GM18867 (cell line): ENCODE measurements around the gene STX18.

Experiments used
- ATAC-seq: cut with Tn5 transposase; IDR thresholded peaks from one replicate; pipeline ENCODE4 v1.9.1; 2021; ENCODE audit warnings: mild to moderate bottlenecking, moderate library complexity; ENCODE audit not compliant: unreplicated experiment

Gene STX18

DNA sequence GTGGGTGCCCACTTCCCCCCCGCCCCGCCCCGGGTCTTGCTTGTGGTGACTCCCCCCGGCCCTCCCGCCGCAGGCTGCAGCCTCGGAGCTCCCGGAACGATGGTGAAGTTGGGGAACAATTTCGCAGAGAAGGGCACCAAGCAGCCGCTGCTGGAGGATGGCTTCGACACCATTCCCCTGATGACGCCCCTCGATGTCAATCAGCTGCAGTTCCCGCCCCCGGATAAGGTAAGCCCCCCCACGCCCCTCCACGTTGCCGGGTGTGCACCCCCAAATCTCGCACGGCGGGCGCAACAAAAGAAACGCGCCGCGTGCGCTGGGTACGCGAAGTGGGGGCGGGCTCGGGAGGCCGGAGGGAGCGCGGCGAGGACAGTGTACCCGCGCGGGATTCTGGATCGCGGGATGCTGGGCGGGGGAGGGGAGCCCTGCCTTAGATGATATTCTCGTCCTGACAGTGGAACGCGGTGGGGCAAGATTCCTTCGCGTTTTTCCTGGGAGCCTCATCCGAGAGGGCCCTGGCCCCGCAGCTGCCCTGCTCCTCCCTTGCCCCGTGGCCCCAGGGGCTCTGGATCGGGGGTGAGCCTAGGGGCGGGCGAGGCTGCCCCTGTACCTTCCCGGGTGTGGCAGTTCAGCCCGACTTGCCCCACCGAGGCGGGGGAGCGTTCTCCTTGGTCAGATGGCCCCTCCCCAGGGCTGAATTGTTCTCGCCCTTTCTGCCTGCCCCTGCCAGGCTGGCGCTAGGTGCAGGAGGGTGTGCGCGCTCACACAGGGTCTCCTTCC is 154.1 kb downstream of the STX18 start:
- ATAC-seq, result no peak

DNA sequence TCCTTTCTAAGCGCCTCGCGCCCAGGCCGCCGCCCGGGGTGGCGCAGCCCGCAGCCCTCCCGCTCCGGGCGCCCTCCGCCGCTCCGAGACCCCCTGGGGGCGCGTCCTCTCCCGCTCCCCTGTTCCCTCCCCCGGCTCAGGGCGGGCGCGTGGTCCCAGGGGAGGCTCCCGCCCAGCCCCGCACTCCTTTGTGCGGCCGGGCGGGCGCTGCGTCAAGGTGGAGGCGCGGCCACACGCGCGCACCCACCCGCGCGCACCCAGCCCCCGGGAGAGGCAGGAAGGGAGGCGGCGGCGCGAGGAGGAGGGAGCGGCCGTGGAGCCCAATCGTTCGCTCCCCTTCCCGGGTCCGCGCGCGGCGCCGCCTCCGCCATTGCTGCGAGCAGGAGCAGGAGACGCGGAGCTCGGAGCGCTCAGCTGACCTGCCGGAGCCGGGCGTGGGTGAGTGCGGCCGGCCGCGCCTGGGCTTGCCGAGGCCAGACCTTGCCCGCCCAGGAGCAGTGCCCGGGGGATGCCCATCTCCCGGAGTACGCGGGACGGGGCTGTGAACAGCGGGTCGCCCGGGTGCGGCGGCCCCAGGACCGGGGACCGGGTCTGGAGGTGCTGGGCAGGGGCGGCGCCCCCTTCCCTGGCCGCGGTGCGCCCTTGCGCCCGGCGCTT is 155.0 kb downstream of the STX18 start, which contains the start of gene NSG1:
Gene NSG1 (plus strand): TSS at position 367 of the 657 bp plus-strand sequence. CDS start 528 bp downstream, outside the sequence.
- ATAC-seq, result no peak

DNA sequence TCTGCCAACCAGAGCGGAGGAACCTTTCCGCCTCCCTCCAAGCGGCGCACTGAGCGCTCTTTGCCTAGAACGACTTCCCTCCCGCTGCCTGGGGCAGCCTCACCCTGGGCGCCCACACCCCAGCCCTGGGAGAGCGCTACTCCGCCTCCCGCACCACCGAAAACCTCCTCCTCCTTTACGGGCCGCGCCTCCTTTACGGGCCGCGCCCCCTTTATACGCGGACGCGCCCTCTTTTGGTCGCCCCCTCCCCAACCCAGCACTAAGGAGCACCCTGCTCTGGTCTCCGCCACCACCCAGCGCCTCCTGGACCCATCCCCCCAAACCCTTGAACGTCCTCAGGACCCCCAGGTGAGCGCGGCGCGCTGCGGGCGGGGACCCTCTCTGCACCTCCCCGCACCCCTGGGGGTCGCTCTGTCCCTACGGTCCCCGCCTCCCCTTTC is 155.5 kb downstream of the STX18 start:
- ATAC-seq, result no peak

DNA sequence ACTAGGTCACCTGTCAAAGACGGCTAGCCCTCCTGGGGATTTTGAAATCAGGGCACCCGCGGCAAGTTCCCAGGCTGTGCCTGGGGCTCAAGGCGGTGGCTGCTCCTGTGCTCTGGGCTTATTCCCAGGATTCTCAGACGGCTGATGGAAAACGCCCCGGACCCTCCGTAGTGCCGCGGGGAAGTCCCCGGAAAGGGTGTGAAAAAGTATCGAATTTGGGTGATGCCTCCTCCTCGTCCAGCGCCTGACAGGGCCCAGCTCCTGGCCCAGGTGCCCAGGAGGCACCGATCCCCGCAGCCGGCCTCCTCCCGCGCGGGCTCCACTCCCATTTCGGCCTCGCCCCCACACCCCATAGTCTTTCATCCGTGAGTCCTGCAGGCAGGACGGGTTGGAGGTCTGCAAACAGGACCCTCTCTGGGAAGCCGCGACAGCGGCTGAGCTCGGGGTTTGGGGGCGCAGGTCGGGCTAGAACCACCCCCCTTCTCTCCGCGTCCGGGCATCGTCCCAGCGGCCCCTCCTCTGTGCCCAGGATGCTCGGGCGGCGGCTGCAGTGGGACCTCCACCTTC is 156.0 kb downstream of the STX18 start:
- no peak for ATAC-seq

DNA sequence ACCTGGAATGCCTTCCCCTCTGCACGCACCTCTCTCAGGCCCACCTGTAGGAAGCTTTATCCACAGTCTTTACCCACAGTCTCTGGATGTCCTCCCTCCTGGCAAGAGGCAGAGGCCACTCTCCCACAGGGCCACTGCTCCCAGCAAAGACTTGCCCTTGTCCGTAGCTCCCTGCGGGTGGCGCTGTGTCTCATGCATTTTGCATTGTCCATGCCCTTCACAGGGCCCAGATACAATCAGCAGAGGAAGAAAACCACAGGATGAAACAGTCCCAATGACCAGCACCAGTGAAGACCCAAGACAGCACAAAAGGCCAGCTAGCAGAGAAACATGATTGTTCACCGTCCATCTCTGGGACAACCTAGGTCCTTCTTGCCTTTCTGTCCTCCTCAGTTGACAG is 157.0 kb downstream of the STX18 start:
- no peak for ATAC-seq

DNA sequence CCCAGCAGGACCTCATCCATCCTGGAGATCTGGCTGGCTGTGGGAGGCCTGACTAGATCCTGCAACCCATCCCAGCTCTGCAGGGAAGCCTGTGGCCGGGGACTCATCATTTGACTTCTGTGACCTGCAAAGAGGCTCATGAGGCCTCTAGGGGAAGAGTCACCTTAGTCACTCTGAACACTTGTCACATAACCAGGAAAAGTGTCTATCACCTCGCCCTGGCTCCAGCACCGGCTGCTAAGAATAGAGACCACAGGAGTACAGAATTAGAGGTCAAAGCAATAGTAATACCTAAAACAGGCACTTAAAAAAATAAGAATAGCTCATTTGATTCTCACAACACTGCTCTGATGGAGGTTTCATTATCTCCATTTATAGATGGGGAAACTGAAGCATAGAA is 158.8 kb downstream of the STX18 start:
- no peak for ATAC-seq

DNA sequence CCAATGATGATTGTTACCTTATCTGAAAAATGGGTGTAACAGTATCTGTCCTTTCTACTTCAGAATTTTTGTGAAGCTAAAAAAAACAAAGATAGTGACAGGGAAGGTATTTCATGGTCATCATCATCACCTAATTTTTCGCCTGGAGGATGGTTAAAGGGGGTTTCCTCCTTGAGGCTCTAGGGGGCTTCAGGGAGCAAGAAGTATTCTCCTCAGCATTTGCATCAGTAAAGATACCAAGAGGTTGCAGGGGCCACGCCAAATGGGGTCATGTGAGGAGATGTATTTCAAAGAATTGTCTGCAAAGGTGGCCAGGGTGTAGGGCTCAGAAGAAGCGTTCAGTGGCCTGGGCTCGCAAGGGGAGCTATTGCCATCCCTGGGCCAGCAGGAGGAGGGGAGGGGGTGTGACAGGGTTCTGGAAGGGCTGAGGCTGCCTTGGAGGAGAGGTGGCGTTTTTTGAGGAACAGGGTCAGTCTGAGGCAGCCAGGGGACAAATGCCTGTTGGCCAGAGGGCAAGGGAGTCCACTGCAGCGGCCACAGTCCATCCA is 162.2 kb downstream of the STX18 start:
- ATAC-seq, result no peak

DNA sequence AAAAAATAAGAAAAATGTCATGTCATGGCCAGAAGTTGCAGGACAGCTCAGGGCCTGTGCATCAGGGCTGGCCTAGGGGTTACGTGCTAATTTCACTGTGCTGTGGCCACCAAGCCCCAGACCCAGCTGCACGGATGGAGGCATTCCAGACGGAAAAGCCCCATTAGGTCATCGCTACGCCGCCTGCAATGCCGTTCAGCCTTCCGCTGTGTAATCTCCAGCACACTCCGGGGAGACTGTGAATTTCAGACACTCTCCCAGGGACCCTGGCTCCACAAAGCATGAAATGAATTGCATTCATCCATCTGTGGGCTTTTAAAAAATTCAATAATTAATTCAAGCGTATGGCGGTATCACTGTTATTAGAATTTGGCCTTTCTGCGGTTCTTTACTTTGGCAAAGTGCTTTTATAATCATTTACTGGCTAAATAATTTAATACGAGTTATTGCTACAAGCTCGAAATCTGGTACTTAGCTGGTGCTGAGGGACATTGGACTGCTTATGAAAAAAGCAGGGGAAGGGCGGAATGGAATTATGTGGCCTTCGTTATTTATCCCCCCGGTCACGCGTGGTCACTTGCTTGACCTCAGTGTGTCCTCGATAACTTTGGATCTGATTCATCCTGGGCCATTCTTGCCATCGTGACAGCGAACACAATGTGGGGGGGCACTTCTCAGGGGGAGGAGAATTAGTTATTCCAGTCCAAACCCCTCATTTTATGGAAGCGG is 164.0 kb downstream of the STX18 start:
- no peak for ATAC-seq

DNA sequence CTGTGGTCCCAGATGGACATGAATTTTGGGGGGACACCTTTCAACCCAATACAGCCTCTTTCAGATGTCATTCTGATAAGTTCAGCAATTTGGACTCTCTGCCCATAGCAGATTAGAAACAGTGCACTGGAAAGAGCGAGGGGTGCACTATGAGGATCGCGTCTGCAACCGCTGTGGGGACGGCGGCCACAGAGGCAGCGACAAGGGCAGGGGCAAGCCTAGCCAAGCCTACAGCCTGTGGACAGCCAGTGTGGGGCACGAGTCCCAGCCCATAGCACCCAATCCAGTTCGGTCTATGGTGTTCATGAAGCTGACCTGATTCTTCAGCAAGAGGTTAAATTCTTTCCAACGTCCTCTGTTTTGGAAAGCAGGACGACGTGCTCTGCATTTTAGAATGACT is 164.7 kb downstream of the STX18 start:
- no peak for ATAC-seq

DNA sequence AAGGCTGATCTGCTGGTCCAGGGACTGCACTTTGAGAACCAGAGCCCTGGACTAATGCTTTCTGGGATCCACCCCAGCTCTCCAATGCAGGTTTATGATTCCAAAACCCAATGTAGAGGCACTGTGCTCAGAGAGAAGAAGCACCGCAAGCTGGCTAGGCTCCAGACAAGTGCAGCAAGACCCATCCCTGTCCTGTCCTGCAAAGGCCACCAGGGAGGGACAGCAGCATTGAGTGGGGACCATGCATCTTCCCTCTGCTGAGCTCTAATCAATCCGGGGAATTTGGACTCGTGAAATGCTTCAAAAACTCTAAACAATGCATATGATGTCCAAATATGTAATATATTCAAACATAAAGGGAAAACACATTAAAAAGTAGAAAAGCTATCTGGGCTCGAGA is 165.8 kb downstream of the STX18 start:
- ATAC-seq, result no peak

DNA sequence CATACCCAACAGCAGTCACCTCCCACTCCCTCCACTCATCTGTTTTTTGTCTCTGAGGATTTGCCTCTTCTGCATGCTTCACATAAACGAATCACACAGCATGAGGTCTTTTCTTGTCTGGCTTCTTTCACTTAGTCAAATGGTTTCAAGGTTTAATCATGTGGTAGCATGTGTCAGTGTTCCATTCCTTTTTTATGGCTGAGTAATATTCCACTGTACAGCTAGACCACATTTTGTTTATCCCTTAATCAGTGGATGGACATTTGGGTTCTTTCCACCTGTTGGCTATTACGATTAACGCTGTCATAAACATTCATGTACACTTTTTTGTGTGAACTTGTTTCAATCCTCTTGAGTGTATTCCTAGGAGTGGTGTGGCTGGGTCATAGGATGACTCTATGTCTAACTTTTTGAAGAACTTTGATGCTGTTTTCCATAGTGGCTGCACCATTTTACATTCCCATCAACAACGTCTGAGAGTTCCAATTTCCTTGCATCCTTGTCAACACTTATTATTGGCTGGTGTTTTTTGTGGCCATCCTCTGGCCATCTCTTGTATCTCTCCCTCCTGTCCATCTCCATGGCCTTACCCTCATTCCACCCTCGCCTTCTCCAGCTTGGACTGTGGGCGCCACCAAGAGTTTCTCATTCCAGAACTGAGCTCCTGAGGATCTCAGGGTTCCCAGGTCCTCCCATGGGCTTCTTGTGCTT is 167.3 kb downstream of the STX18 start:
- ATAC-seq, result no peak
